RCC 7860 (cell line): Measurements from ENCODE around the gene EXOSC5.
A peak's percentile ranks its signal among the peaks of the same experiment; 100 is the strongest.

Source experiments
- DNase-seq: peaks from one replicate; pipeline ENCODE4 v3.0.0-alpha.2; 2015; ENCODE audit warnings: low spot score
- FAIRE-seq: peaks from 2 replicates; lab custom pipeline; 2012; peaks lifted over from hg19 to GRCh38; lab: Jason Lieb, UNC

The EXOSC5 gene

DNA sequence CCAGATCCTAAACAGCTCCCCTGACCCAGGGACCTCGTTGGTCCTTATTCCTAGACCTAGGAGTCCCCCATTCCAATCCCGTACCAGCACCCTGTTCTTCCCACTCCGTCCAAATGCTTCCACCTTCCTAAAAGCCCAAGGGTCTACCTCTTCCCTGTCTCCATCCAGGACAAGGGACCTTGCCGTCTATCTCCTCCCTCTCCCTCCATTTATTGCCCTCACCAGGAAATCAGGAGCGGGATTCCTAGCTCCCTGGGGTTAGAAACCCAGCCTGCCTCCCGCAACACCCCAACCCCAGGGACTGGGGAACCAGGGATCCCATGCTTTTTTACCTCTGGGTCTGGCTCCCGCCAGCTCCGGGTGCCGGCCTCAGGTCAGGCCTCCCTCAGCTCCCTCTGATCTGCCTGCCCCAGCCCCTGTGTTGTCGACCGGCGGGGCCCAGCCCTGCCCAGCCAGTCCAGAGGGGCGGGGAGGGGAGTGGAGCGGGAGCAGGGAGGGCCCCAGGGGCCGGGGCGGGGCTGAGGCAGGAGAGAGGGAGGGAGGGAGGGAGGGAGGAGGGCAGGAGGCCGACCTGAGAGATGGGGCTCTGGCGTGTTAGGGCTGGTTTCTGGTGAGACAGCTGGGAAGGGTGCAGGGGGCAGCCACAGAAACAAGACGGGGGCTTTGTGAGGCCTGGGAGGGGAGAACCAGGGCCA lies 29.9 kb upstream of the EXOSC5 start, which contains the start of gene B3GNT8:
TSS of gene B3GNT8 (minus strand) at position 423 of the 695 bp plus-strand sequence. CDS start 596 bp downstream, outside the sequence.
- DNase-seq, result no peak
- FAIRE-seq, result no peak

DNA sequence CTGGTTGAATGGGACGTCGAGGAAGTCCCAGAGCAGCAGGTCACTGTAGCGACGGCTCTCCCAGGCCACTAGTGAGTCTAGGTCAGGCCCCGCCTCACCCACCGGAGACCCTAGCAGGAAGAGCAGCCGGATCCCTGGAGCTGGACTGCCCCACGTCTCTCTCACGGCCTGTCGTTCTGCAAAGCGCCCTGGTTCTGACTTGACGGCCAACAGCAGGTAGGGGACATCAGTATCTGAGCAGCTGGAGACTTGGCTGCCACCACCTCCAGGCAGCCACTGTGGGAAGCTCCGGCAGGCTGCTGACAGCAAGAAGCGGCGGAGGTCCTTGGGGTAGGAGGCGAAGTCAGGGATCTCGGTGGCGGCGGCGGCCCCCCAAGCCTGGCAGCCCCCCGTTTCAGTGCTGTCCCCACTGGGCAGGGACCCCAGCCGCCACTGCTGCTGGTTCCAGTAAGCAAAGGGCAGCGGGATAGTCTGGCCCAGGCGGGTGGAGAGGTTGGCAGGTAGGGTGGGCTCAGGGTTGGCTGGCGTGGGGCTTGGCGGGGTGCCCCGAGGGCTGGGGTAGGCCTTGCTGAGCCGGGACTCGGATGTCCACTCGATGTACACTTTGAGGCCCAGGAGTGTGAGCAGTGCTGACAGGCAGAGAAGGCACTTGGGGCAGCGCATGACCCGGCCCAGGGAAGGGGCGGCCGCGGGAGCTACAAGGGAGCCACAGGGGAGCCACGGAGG lies 29.1 kb upstream of the EXOSC5 start:
- DNase-seq (no peak), FAIRE-seq (no peak)

DNA sequence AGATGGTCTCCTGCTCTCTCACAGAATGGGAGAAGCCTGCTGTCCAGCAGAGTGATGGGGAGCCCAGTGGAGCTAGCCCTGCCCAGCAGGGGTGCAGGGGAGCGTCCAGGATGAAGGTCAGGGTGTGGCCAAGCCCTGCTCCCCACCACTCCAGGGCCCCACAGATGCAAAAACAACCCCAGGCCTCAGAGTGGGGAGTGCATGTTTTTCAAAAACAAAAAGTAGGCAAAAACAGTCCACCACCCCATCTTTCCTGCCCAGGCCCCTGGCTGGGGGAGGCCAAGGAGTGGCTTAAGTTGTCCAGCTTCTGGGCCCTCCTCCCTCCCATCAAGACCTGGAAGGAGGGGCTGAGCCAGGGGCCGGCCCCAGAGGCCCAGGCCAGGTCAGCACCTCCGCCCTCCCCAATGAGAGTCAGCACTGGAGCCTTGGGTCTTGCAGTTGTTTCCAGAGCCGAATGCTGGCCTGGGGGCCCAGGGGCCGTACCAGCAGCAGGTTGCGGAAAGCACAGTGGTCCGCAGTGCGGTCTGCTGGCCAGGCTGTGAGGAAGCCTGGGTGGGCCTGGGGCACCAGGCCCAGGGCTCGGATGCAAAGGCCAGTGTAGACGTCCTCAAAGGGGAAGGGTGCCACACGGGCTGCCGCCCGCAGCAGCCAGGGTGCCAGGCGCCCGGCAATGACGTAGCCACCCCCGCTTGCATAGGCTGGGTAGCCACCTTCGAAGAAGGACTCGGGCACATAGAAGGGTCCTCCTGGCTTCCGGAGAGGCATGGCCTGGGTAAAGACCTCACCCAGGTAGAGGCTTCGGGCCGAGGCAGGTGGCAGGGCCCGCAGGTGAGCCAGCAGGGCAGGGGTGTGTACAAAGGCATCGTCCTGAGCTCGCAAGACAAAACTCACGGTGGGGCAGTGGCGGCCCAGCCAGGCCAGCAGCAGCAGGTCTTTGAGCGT lies 28.3 kb upstream of the EXOSC5 start:
- DNase-seq, result no peak
- FAIRE-seq, result no peak

DNA sequence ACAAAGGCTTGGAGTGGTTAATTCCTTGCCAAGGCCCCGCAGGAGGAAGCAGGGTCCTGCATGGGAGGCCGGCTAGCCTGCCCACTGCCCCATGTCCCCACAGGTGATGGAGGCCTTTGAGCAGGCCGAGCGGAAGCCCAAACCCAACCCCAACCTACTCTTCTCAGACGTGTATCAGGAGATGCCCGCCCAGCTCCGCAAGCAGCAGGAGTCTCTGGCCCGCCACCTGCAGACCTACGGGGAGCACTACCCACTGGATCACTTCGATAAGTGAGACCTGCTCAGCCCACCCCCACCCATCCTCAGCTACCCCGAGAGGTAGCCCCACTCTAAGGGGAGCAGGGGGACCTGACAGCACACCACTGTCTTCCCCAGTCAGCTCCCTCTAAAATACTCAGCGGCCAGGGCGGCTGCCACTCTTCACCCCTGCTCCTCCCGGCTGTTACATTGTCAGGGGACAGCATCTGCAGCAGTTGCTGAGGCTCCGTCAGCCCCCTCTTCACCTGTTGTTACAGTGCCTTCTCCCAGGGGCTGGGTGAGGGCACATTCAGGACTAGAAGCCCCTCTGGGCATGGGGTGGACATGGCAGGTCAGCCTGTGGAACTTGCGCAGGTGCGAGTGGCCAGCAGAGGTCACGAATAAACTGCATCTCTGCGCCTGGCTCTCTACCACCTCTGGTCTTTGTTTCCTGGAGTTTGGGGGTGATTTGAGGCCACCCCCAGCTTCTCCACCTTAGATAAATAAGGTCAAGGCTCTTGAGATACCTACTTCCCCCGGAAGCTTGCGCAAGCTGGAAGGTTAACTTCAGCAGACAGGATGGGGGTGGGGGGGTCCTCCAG lies 27.4 kb upstream of the EXOSC5 start:
- DNase-seq, result no peak
- no peak for FAIRE-seq

DNA sequence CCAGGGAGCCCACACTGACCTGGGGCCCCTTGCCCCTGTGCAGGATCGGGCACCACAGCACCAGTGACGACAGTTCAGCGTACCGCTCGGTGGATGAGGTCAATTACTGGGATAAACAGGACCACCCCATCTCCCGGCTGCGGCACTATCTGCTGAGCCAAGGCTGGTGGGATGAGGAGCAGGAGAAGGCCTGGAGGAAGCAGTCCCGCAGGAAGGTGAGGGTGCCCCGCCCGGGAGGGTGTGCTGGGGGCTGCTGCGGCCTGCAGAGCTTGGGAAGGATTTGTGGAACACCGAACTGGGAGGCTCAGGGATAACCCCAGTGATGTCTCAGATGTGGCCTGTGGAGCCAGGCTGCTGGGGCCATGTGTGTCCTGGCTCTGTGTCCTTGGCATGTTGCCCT lies 25.8 kb upstream of the EXOSC5 start:
- no peak for FAIRE-seq
- no peak for DNase-seq

DNA sequence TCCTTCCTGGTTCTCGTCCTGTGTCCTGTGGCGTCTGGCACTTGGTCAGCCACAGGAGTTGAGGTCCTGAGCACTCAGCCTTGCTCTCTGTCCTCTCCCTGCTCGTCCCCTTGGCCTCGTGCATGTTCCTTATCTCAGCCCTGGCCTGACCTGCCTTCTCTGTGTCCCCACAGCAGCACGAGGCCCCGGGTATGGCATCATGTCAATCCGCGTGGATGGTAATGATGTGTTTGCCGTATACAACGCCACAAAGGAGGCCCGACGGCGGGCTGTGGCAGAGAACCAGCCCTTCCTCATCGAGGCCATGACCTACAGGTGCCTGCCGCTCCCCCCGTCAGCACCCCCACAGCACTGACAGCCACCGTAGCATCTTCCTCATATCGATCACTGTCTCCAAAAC lies 25.3 kb upstream of the EXOSC5 start:
- FAIRE-seq (no peak), DNase-seq (no peak)

DNA sequence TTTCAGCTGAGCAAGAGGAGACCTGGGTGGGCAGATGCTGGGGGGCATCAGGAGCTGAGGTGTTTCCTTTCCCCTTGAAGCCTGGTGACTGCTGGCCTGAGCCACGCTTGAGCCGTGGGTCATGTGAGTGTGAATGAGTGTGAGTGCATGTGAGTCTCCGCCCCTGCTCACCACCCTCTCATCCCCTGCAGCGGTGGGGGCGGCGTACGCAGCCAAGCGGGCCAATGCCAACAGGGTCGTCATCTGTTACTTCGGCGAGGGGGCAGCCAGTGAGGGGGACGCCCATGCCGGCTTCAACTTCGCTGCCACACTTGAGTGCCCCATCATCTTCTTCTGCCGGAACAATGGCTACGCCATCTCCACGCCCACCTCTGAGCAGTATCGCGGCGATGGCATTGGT lies 24.8 kb upstream of the EXOSC5 start:
- FAIRE-seq, result no peak
- DNase-seq, result no peak

DNA sequence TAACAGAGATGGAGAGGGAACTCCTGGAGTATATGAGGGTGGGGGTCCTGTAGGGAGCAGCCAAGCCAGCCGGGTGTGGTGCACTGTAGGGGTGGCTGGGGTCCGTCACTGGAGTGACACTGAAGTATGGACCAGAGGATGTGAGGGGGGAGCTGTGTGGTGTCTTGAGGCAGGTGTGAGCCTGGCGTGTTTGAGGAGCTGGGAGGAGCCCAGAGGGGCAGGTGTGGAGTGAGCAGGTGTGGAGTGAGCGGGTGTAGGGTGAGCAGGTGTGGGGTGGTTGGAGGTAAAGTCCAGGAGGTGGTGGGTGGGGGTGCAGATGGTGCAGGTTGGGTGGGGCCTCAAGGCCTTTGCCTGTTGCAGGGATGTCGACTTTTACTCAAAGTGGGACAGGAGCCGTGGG lies 24.2 kb upstream of the EXOSC5 start:
- FAIRE-seq (no peak), DNase-seq (no peak)

DNA sequence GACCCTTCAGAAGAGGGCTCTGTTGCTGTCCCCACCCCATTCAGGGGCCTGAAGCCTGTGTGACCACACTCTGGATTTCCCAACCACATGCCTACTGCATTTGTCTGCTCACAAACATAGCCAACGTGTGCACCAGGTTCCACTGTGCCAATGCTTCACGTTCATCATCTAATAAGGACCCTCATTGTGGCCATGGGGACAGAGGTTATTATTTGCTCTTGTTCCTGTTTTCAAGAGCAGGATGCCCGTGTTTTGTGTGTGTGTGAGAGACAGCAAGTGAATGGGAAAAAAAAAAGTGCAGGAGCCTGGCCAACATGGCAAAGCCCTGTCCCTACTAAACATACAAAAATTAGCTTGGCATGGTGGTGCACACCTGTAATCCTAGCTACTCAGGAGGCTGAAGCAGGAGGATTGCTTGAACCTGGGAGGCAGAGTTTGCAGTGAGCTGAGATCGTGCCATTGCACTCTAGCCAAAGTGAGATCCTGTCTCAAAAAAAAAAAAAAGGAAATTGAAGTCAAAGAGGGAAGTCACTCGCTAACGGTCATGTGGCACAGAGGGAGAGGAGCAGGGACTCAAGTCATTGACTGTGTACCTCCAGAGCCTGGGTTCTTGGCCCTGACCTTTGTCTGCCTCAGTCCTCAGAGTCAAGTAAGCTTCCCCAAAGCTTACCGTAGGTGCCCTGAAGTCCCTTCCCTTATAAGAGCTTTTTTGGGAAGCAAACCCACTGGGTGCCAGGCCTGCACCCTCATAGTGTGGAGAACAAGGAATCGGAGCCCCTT lies 23.1 kb upstream of the EXOSC5 start:
- FAIRE-seq (no peak), DNase-seq (no peak)

DNA sequence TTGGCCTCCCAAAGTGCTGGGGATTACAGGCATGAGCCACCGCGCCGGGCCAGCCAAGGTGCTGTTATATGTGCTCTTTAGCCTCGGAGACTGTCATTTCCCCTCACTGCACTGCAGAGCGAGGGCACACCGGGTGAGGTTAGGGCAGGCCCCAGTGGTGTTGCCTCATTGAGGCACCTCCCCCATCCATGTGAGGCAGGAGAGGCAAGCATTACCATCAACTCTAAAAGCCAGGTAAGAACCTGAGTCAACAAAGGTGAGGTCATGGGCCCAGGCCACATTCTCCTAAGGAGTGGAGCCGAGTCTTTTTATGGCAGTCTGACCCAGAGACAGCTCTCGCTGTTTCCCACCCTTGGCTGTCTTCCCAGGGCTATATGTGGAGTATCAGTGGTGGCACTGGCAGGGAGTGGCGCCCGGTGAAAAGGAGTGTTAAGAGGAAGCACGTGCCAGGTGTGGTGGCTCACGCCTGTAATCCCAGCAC lies 19.1 kb upstream of the EXOSC5 start:
- FAIRE-seq (no peak), DNase-seq (no peak)

DNA sequence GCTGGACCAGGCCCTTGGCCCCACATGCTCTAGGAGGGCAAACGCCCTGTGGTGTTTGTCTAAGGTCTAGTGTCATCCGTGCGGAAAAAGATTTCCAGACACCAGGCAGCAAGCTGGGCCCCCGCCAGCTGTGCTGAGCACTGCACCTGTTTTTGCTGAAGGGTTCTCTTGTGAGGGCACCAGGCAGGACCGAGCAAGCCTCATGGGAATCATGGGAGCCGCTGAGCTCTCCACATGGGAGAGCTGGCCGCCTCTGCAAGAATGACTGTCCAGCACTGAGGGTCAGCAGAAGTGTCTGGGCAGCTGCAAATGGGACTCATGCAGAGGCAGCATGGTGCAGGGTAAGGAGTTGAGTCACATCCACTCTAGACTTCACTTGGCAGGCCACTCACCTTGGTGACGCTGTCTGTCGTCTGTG lies 18.0 kb upstream of the EXOSC5 start:
- DNase-seq, result no peak
- no peak for FAIRE-seq

DNA sequence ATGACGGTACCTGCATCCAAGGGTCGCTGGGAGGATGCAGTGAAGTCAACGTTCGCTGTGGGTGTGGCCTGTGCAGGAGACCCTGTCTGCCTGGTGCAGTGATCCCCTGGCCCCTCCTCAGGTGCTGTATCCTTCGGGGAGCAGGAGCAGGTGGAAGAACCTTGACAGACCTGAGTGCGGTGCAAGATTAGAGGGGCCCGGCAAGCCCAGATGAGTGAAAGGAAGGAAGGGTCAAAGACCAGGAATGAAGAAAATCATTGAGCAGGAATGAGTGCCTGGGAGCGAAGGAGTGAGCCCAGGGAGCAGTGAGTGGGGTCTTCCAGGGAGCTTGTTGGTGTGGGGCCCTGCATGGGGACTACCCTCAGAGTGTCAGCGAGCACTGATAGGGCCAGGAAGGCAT lies 17.3 kb upstream of the EXOSC5 start:
- no peak for FAIRE-seq
- DNase-seq, result no peak

DNA sequence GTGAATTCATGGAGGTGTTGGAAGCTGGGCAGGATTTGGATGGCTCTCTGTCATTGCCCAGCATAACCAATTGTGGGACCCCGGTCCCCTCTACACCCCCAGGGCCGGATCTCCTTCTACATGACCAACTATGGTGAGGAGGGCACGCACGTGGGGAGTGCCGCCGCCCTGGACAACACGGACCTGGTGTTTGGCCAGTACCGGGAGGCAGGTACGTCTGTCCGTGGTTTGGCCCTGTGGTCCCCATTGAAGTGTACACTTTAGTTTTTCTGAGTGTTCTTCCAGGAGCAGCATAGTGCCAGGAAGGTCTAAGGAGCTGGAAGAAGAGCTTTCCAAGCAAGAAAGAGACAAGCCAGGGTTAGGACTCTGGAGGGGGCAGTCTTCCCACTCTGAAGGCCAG lies 16.8 kb upstream of the EXOSC5 start:
- FAIRE-seq, result no peak
- no peak for DNase-seq

DNA sequence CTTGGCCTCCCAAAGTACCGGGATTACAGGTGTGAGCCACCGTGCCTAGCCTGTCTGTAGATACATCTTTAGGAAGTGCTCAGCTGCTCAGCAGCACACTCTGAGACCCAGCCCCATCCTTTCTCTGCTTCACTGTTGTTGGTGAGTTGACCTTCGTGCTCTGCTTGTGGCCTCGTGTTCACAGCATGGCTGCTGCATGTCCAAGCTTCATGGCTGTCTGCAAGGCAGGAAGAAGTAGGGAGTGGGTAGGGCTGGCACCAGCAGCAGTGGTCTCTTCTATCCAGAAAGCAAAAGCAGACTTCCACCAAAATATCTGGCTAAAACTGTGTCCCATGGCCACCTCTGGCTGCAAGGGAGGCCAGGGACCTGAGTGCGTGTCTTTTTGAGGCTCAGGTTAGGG lies 15.8 kb upstream of the EXOSC5 start:
- DNase-seq, result no peak
- no peak for FAIRE-seq

DNA sequence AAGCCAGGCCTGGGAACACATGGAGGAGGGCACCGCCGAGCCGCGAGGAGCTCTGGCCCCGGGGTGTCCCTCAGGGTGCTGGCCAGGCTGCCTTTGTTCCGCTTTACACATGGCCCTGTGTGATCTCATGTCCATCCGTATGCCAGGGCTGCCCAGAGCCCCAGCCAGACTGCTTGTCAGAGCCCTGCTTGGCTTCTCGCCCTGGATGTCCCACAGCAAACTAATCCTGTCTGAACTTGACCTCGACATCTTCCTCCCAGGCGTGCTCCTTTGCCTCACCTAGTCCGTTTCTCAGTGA lies 14.8 kb upstream of the EXOSC5 start:
- no peak for FAIRE-seq
- DNase-seq, result no peak

DNA sequence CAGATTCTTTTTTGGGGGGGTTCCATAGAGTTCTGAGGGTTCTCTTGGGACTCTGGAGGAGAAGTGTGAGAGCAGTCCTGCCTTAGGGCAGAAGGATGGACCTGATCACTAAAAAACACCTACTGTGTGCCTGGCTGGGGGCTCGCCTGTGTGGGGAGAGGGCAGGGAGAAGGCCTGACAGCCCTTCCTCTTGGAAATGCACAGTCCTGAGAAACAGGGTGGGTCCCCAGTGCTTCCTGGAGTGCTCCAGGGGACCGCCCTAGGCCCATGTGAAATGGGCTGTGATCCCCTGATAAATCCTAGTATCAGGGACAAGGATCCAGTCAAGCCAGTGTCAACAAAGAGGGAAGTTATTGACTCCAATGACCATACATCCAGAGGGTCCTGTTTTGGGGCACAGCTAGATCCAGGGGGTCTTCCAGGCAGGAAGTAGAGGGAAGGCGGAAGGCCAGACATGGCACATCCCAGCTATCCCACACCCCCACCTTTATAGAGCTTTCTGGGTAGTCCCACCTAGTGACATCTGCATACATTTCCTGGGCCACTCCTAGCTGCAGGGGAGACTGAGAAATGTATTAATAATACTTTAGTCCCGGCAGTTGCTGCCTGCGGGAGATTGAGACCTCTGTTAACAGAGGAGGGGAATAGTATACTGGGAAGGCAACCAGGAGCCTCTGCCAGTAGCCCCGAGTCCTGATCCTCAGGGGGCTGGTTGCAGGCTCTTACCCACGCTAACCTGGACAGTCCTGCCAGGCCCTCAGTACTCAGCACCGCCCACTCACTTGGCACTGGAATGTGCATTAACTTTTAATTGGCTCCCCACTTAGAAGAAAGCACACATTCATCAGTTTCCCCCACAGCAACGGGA lies 14.2 kb upstream of the EXOSC5 start:
- DNase-seq (no peak), FAIRE-seq (no peak)

DNA sequence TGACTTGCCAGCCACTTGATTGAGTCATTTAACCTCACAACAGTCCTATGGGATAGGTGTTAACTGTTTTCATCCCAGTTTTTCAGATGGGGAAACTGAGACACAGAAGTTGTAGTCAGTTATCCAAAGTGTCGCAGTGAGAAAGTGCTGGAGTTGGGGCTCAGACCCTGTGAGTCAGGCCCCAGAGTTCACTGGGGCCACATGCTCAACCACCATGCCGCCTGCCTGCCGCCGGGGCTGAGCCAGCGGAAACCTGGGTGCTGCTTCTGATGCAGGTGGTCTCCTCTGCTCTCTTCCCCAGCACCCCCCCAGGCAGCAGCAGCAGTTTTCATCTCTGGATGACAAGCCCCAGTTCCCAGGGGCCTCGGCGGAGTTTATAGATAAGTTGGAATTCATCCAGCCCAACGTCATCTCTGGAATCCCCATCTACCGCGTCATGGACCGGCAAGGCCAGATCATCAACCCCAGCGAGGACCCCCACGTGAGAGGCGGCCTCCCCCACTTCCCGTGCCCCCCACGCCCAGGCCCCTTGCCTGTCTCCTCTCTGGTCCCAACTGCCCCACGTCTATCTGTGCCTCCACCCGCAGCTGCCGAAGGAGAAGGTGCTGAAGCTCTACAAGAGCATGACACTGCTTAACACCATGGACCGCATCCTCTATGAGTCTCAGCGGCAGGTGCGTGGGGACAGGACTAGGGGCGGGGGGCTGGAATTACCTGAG lies 13.3 kb upstream of the EXOSC5 start:
- DNase-seq (no peak), FAIRE-seq (no peak)

DNA sequence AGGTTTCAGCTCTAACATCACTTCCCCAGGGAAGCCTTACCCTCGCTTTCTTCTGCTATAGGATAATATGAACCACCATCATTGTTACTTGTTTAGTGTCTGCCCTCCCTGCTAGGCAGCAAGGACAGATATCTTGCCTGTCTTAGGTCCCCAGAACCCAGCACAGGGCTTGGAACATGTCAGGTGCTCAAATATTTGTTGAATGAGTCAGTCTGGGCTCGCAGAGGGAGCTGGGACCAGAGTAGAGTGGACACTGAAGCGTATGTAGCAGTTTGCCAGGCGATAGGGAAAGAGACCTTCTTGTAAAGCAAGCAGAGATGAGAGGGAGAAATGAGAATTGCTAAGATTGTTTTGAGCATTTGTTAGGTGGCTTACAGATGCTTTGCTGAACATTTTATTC lies 12.1 kb upstream of the EXOSC5 start:
- DNase-seq, result peak; percentile 73
- FAIRE-seq, result peak; percentile 75
